Activated CD4-positive, CD25-positive, alpha-beta regulatory T cell treated with anti-CD3 and anti-CD28 coated beads, Interleukin-2, amount 50 U/mL, for 24 hours (primary cell): ENCODE measurements around the gene ZDHHC11.

Experiments used
- ATAC-seq, 2 donors: fragments of 150-1000 bp; cut with Tn5 transposase; one replicate each; pipeline ENCODE4 v1.10.0; 2021; ENCODE audit warnings: mild to moderate bottlenecking in 1 of 2, moderate library complexity in 1 of 2

ZDHHC11 gene

GRCh38 chr5:878125-878524 is 27.3 kb upstream of the ZDHHC11 start:
- ATAC-seq: no peak

DNA sequence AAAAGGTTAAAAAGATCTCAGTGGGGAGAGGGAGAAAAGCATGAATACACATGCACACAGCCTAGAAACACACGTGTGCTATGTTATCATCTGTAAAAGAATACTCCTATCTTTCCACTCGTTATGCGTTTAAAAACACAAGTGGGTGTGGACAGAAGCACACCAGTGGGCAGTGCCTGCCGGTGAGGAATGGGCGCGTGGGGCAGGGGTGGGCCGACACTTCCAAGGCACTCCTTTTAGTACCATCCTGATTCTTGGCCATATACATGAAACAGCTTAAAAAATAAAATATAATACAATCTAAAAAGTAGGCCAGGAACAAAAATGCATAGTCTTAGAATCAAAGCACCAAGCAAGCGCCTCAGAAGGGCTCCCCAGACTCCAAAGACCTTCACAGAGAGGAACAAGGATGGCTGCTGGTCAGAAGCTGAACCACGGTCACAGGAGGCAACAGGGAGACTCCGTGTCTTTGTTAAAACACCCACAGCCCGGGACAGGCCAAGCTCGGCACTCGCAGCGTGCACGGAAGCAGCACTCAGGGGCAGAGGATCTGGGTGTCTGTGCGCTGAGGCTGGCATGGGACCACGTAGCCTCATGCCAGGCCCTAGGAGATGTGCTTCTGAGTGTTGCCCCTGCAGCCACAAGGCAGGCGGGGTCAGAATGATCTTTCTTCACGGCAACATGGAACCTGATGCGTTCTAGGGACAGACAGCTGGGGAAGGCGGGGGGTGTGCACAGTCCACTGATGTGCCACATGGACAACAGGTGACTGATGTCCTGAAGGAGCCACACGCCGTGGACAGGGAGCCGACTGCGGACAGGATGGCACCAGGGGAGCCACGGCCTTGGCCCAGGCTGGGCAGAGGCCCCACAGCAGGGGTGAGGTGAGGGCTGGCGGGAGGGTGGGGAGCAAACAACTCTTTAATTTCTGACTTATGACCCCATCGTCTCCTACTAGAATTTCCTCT is 25.9 kb upstream of the ZDHHC11 start:
- ATAC-seq: no peak

GRCh38 chr5:875931-876330 is 25.1 kb upstream of the ZDHHC11 start:
- ATAC-seq: no peak

GRCh38 chr5:873328-873727 is 22.5 kb upstream of the ZDHHC11 start:
- no peak for ATAC-seq

- ATAC-seq: no peak
Observed at GRCh38 chr5:872301-872700, 21.5 kb upstream of the ZDHHC11 start.

- no peak for ATAC-seq
Observed at GRCh38 chr5:871596-872298, 21.0 kb upstream of the ZDHHC11 start.

DNA sequence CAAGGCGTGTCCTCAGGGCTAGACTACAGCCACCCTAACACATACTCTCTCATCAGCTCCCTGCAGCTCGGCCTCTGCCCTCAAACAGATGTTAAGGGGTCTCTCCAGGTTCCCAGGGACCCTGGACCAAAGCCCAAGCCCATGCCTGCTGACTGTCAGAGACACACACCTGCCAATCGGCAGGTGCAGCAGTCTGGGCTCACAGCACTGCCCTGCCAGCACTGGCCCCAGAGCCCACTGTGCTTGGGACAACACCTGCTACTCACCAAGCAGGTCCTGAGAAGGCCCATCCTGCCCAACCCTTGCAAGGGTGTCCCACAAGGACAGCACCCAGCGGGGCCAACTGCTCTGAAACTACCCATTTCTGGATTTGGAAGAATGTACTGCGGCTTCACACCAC is 20.2 kb upstream of the ZDHHC11 start:
- ATAC-seq: no peak

DNA sequence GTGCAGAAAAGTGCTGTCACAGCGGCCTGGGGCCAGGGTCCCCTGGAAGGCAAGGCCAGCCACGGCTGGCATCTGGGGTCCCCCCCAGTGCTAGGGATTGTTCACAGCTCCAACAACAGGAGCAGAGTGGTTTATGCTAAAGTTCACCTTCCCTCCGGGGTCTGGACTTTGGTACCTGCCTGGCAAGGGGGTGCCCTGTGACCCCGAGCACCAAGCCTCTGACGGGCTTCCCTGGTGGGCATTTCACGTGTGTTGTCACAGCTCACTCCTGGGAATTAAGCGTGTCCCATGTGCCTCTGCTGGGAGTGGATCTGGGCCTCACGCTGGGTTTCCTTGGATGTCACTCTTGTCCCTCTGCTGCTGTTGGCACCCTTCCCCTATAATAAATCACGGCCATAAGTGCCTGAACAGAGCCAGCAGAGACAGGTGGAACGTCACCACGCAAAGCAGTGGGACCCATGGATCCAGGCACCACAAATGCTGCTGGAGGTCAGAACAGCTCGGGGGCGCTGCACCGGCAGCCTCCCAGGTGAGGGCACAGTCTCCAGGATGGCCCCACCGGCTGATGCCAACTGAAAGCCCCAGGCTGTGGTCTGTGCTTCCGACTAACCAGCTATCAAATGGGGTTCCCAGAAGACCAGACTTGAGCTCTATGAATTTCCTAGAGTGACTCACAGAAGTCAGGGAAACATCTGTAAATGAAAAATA is 17.8 kb upstream of the ZDHHC11 start:
- no peak for ATAC-seq

- no peak for ATAC-seq
Observed at GRCh38 chr5:867300-867870, 16.6 kb upstream of the ZDHHC11 start.

DNA sequence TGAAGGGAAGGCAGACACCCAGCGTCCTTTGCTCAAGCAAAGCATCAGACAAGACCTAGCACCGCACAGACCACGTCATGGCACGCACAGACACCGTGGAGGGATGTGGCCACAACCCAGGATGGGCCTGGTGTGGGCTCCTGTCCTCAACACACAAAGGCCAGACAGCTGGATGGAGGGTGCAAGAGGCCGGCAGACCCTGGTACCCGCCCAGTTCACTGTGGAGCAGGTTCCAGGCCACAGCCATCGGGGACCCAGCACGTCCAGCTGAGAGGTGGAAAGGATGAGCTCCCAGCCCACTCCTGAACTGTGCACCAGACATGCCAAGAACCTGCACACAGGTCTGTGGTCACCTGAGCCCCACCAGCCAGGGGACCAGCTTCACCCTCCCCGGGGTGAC is 15.0 kb upstream of the ZDHHC11 start:
- ATAC-seq: no peak

DNA sequence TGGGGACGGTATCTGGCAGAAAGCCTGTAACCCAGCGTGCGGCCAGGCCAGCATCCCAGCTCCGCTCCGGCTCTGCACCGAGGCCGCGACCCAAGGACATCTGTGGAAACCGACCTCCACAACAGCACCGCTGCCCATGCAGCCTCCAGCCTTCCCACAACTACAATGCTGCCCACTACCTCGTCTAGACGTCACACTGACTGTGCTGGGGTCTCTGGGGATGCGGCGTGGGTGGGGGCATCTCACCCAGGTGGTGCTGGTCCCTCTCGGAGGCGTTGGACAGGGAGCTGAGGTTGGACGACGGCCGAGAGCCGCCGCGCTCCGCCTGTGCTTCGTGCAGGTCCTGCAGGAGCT is 14.4 kb upstream of the ZDHHC11 start:
- no peak for ATAC-seq

GRCh38 chr5:864492-865167 is 13.8 kb upstream of the ZDHHC11 start:
- ATAC-seq: no peak

- no peak for ATAC-seq
Observed at GRCh38 chr5:863244-863805, 12.5 kb upstream of the ZDHHC11 start.

GRCh38 chr5:862367-863243 is 11.8 kb upstream of the ZDHHC11 start:
- ATAC-seq: no peak

DNA sequence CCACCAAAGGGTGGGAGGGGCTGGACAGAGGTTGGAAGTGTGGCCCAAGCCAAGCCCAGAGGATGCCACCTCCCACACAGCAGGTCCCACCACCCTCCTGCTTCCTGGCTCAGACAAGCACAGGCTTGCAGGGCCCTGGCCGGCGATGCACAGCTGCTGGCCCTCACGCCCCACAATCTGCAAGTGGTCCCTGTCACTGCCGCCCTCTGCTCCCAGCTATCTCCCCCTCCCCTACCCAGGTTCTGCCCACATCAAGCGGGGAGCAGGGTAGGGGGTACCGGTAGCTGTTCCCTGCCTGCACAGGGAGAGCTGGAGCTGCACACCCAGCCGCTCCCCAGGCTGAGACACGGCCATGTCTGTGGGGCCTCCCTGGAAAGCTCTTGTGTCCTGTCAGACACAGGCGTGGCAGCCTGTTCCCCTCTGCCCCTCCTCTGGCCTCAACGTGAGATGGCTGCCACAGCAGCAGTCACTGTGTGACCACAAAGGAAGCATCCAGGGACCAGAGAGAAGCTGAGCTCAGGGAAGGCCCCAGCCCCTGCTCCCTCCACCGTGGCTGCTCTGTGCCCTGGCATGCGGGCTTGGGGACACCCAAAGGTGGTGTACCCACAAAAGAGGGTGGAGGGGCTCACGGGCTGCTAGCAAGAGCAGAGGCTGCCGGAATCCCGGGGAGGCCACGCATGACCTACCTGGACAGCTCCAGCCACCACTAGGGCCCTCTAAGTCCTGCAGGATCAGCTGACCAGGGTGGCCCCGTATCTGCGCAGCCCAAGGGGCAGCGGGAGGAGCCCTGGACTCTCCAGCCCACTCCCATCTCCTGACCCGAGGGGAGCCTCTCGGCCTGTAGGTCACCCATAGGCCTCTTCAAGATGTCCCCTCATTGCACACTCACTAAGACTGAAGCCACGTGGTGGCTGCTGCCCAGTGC is 10.9 kb upstream of the ZDHHC11 start:
- no peak for ATAC-seq

DNA sequence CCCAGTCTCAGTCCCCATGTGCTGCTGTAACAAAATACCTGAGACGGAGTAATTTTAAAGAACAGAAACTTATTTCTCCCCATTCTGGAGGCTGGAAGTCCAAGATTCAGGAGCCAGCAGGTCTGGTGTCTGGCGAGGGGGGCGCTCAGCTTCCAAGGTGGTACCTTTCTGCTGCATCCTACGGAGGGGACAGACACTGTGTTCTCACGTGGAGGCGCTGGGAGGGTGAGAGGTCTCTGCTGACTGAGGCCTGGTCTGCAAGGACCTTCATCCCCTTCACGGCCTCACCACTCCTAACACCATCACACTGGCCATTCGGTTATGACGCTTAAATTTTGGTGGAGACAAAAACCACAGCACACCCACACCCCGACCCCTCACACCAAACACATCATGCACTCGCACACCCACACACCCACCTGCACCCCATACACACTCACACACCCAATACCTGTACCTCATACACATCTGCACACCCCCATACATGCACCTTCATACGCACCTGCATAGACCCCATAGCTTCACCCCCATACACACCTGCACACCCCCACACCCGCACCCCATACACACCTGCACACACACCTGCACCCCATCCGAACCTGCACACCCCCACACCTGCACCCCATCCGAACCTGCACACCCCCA is 9.8 kb upstream of the ZDHHC11 start:
- no peak for ATAC-seq

- no peak for ATAC-seq
Observed at GRCh38 chr5:859798-860296, 9.1 kb upstream of the ZDHHC11 start.

DNA sequence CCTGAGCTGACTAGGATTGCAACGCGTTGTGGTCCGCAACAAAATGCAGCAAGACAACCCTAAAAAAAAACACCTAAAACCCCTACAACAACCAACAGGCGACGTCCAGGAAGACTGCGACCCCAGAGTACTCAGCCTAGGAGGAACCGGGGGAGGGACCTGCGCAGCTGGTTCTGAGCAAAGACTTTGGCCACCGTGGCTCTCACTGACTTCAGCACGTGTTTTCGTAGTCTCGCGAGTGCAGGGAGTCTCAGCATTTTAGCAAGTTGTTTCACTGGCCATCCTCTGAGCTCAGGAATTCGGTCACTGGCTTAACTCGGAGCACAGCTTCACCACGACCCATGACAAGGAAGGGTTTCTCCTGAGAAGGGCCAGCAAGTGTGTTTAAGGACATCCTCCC is 8.6 kb upstream of the ZDHHC11 start:
- ATAC-seq: no peak

GRCh38 chr5:858726-859125 is 7.9 kb upstream of the ZDHHC11 start:
- no peak for ATAC-seq
